OCI-LY7 (cell line): ENCODE data around the gene HOXB6. TPM values are rescaled to one million over a fixed set of nuclear protein-coding genes. Genes with fewer than 3 reads are reported as not detected.

ENCODE experiments used
- BruUV-seq: library from RNA; stranded (reverse); fragments of 400-500 nt; replicated peaks from 2 replicates; lab custom pipeline; 2021; lab: Mats Ljungman, UMichigan
- CTCF ChIA-PET: fragments of 300-600 bp; sonication (Branson Sonifier 250); formaldehyde crosslinking; loops from one replicate; lab custom pipeline; 2022; ENCODE audit warnings: antibody characterized with exemption; ENCODE audit not compliant: unreplicated experiment; lab: Charles Lee
- POLR2A ChIA-PET: fragments of 300-600 bp; sonication (Branson Sonifier 250); formaldehyde crosslinking; loops from one replicate; lab custom pipeline; 2022; ENCODE audit warnings: antibody characterized with exemption; lab: Charles Lee
- DNase-seq: peaks from one replicate; pipeline ENCODE4 v3.0.0-alpha.2; 2015; ENCODE audit warnings: low spot score
- H2AFZ ChIP-seq: fragments of 200-600 bp; sonication (generic), shearing (Covaris generic); 2 replicates; pipeline ENCODE4 v1.6.1; 2014; ENCODE audit warnings: mild to moderate bottlenecking, antibody characterized with exemption, low read length, moderate library complexity
- H3K27ac ChIP-seq: fragments of 200-600 bp; sonication (generic); 2 replicates; pipeline ENCODE4 v1.5.1; 2014; ENCODE audit warnings: mixed run types, low read depth, mild to moderate bottlenecking, moderate library complexity, low read length, inconsistent platforms; ENCODE audit not compliant: poor library complexity, severe bottlenecking
- H3K36me3 ChIP-seq: fragments of 200-600 bp; sonication (generic); 2 replicates; pipeline ENCODE4 v1.6.1; 2014; ENCODE audit warnings: mild to moderate bottlenecking, antibody characterized with exemption, low read length, moderate library complexity, mixed read lengths; ENCODE audit not compliant: insufficient read depth
- H3K4me1 ChIP-seq: fragments of 200-600 bp; sonication (generic); 2 replicates; pipeline ENCODE4 v1.5.1; 2014; ENCODE audit warnings: mild to moderate bottlenecking, low read length; ENCODE audit not compliant: insufficient read depth, poor library complexity, severe bottlenecking
- H3K4me2 ChIP-seq: fragments of 200-600 bp; sonication (generic); 2 replicates; pipeline ENCODE4 v1.6.1; 2014; ENCODE audit warnings: mild to moderate bottlenecking, low read length
- H3K4me3 ChIP-seq: fragments of 200-600 bp; sonication (generic); 2 replicates; pipeline ENCODE4 v1.5.1; 2014; ENCODE audit warnings: mild to moderate bottlenecking, low read depth, low read length; ENCODE audit not compliant: poor library complexity, severe bottlenecking
- H3K79me2 ChIP-seq: fragments of 200-600 bp; sonication (generic); 2 replicates; pipeline ENCODE4 v1.6.1; 2016; ENCODE audit warnings: low read depth, mild to moderate bottlenecking, low read length, moderate library complexity, mixed read lengths; ENCODE audit not compliant: insufficient read depth
- H3K9me2 ChIP-seq: fragments of 200-600 bp; sonication (generic); 2 replicates; pipeline ENCODE4 v1.6.1; 2016; ENCODE audit warnings: mild to moderate bottlenecking, low read length, mixed read lengths; ENCODE audit not compliant: insufficient read depth
- H3K9me3 ChIP-seq: fragments of 200-600 bp; sonication (generic); 2 replicates; pipeline ENCODE4 v1.6.1; 2014; ENCODE audit warnings: mild to moderate bottlenecking, mixed run types, low read length, mixed read lengths
- H4K20me1 ChIP-seq: fragments of 200-600 bp; sonication (generic); 2 replicates; pipeline ENCODE4 v1.6.1; 2014; ENCODE audit warnings: mild to moderate bottlenecking, antibody characterized with exemption, low read length, moderate library complexity, mixed read lengths; ENCODE audit not compliant: insufficient read depth
- CTCF ChIP-seq: fragments of 200-600 bp; sonication (generic); conservative IDR thresholded peaks from 2 replicates; pipeline ENCODE4 v1.5.1; 2014; ENCODE audit warnings: mild to moderate bottlenecking, antibody characterized with exemption, low read length, moderate library complexity, mixed read lengths
- EZH2phosphoT487 ChIP-seq: fragments of 200-600 bp; sonication (generic); IDR thresholded peaks from 2 replicates; pipeline ENCODE4 v1.6.1; 2018; ENCODE audit warnings: low read depth, borderline replicate concordance, mild to moderate bottlenecking, mixed run types, antibody characterized with exemption, low read length, moderate library complexity, mixed read lengths
- intact Hi-C: fragments of 100-400 bp; cut with micrococcal nuclease; formaldehyde crosslinking; loops from one replicate; pipeline ENCODE4 v1.10.0; 2022; ENCODE audit not compliant: unreplicated experiment
- total RNA-seq, 2 experiments: library from RNA; depleted of rRNA in 1 of 2; stranded (reverse); fragments of >200 nt in 1 of 2; shearing (Covaris generic) in 1 of 2; gene quantifications; 2 replicates each; pipeline ENCODE4 v1.2.3, GENCODE V29; 2014 to 2022

The HOXB6 gene
- total RNA-seq, 2 experiments from 2014 or later = not detected

- H4K20me1 ChIP-seq = no peaks in the 10 kb centered on the region
- intact Hi-C loops = no loop called here
- H2AFZ ChIP-seq = no peak overlapping the region
- H3K36me3 ChIP-seq = no peaks in the 10 kb centered on the region
- H3K9me2 ChIP-seq = no peaks in the 10 kb centered on the region
- H3K9me3 ChIP-seq = no peaks in the 10 kb centered on the region
- H3K4me2 ChIP-seq = no peak overlapping the region
- no peak overlapping the region for H3K27ac ChIP-seq
- H3K4me3 ChIP-seq = no peak overlapping the region
- no peaks in the 10 kb centered on the region for H3K4me1 ChIP-seq
- CTCF ChIA-PET = no interaction called here
- no peak for DNase-seq
- H3K79me2 ChIP-seq = no peaks in the 10 kb centered on the region
- TF ChIP-seq CTCF (no peak), EZH2phosphoT487 (no peak)
- POLR2A ChIA-PET = no interaction called here
- no TSS peak for BruUV-seq
Measured at GRCh38 chr17:48639982-48640857, 35.4 kb upstream of the HOXB6 start.

- intact Hi-C loops = no loop called here
- no TSS peak for BruUV-seq
- H3K79me2 ChIP-seq = no peaks in the 10 kb centered on the region
- POLR2A ChIA-PET = interaction anchor here (0.5 to 0.6 kb wide), 2 partner anchors 265 to 416 kb away, joined by 3 to 5 read pairs; no protein-coding TSS in a partner anchor
- H3K4me2 ChIP-seq = no peak overlapping the region
- no peaks in the 10 kb centered on the region for H3K4me1 ChIP-seq
- no peaks in the 10 kb centered on the region for H3K9me3 ChIP-seq
- H3K9me2 ChIP-seq = no peaks in the 10 kb centered on the region
- no peak overlapping the region for H2AFZ ChIP-seq
- no peaks in the 10 kb centered on the region for H4K20me1 ChIP-seq
- H3K4me3 ChIP-seq = no peak overlapping the region
- DNase-seq = no peak
- TF ChIP-seq CTCF (no peak), EZH2phosphoT487 (no peak)
- H3K36me3 ChIP-seq = no peaks in the 10 kb centered on the region
- no peak overlapping the region for H3K27ac ChIP-seq
- CTCF ChIA-PET = no interaction called here
Measured at GRCh38 chr17:48639136-48639535, 34.4 kb upstream of the HOXB6 start.
